Measurements from ENCODE around the gene KRTAP4-9.
"Not testable (repeated sequence)": the region's sequence is repeated elsewhere in the genome, so short reads cannot be mapped to it uniquely, and the experiment has no call there.

The KRTAP4-9 gene

GRCh38 chr17:41105347-41105746 is at the start of gene KRTAP4-9:
Gene KRTAP4-9, plus strand, starts transcription at chr17:41105389. Its CDS starts 0 bp downstream, at chr17:41105389.
- in situ Hi-C loops (cut with HindIII; ENCODE audit: low sequenced_read_pairs), result not testable (repeated sequence)

DNA sequence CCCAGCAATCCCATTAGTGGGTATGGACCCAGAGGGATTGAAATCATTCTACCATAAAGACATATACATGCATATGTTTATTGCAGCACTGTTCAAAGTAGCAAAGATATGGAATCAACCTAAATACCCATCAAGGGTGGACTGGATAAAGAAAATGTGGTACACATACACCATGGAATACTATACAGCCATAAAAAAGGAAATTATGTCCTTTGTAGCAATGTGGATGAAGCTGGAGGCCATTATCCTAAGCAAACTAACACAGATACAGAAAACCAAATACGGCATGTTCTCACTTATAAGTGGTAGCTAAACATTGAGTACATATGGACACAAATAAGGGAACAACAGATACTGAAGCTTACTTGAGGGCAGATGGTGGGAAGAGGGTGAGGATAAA is 47.6 kb upstream of the KRTAP4-9 start:
- in situ Hi-C loops (cut with HindIII; ENCODE audit: low sequenced_read_pairs), result no loop called here

DNA sequence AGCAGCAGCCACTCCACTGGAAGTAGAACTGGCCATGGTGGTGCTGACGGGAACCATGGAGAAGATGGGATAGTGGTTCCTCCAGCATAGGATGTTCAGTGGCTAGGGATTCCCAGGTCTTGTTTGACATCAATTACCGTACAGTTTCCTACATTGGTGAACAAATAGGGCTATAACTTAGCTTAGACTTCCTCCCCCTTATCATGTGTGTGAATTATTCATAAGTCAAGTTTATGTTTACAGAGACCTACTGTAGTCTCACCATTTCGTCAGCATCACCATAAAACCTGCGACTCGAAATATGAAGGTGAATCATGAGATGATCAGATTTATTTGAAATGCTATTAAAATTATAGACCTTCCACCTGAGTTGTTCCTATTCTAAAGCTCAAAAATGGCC is 46.4 kb upstream of the KRTAP4-9 start:
- in situ Hi-C loops (cut with HindIII; ENCODE audit: low sequenced_read_pairs), result no loop called here

GRCh38 chr17:41059276-41060051 is 45.7 kb upstream of the KRTAP4-9 start:
- in situ Hi-C loops (cut with HindIII; ENCODE audit: low sequenced_read_pairs), result not testable (repeated sequence)

GRCh38 chr17:41060052-41060604 is 45.1 kb upstream of the KRTAP4-9 start, which contains the start of gene KRTAP2-3:
Gene KRTAP2-3, minus strand, starts transcription at chr17:41060114. Its CDS starts 64 bp downstream, at chr17:41060050.
- in situ Hi-C loops (cut with HindIII; ENCODE audit: low sequenced_read_pairs), result no loop called here

DNA sequence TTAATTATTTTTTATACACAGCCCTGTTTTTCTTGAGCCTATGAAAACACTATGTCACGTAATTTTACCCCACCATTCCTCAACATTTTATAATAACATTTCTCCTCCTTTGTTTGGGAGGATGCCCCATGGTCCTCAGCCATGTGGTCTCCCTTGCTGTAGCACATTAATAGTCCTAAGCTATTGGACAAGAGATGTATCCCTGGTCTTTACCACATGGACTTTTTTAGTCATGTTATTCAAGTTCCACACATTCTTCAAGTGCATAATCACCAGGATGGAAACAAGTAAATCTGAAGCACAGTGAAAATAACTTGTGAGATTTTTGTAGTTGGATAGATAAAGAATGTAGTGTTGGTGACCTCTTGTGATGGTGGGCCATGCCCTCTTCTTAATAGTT is 43.2 kb upstream of the KRTAP4-9 start:
- in situ Hi-C loops (cut with HindIII; ENCODE audit: low sequenced_read_pairs), result no loop called here

GRCh38 chr17:41063449-41063848 is 41.7 kb upstream of the KRTAP4-9 start:
- in situ Hi-C loops (cut with HindIII; ENCODE audit: low sequenced_read_pairs), result no loop called here

DNA sequence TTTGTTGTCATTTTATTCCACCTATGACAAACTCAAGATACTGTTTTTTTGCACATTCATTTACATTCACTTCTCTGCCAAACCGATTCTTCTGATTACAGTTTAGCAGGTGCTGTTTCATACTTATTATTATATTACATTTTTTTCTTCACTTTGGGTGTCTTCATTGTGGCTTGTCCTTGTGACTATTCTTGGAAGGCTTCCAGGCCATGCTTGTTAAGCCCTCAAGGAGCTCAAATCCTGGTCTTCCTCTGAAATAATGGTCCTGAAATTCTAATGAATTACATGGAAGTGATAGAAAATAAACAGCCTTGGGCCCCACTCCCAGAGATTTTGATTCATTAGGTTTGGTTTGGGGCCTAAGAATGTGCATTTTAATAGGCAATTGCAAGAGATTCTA is 40.9 kb upstream of the KRTAP4-9 start:
- in situ Hi-C loops (cut with HindIII; ENCODE audit: low sequenced_read_pairs), result no loop called here

GRCh38 chr17:41065016-41065689 is 40.0 kb upstream of the KRTAP4-9 start:
- in situ Hi-C loops (cut with HindIII; ENCODE audit: low sequenced_read_pairs), result not testable (repeated sequence)

DNA sequence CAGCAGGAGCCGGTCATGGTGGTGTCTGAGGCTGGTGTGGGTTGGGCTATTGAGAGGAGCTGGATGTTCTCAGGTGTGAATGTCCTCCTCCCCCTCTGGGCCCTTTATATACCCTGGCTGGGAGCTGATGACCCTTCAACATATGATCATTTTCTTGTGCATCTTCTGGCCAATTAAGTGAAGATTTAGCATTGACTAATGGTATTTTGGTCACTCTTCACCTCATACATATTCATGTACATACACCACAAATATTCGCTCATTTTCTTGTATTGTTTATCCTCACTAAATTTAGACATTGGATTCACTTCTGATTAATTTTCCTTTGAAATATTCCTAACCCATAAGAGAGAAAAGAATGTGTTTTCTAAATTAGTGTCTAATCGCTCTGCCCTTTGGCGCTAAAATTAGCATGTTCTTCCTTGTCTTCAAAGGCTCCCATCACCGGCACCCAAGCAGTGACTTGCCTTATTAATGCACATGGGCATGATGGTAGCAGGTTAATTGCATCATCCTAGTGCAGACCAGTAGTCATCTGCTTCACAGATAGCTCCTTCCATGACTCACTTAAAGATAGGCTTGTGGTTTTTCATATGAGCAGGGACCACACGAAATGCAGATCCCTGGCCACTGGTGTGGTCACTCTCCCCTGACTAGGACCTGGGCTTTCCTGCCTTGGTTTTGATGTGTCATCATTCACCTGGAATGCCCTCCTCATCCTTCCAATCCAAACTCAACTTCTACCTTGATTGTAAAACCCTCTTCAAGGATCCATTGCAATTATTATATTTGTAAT is 39.2 kb upstream of the KRTAP4-9 start, which contains the start of gene KRTAP2-4:
Gene KRTAP2-4 (minus strand): TSS at position 51 of the 796 bp plus-strand sequence. CDS start 34 bp downstream, at position 17.
- in situ Hi-C loops (cut with HindIII; ENCODE audit: low sequenced_read_pairs), result no loop called here

- in situ Hi-C loops (cut with HindIII; ENCODE audit: low sequenced_read_pairs), result no loop called here
These were observed 37.9 kb upstream of the KRTAP4-9 start for GRCh38 chr17:41067281-41067680.

DNA sequence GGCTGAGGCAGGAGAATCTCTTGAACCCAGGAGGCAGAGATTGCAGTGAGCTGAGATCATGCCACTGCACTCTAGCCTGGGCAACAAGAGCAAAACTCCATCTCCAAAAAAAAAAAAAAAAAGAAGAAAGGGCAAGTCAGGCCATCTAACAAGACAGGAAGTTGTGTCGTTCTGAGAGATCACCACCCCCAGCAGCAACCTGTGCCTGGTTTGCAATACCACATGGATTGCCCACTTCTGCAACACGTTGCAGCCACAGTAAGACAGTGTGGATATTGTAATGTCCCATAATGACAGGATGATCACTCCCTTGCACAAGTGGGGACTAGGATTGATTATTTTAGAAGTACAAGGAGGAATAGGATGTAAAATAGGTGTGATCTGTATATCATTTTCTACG is 36.2 kb upstream of the KRTAP4-9 start:
- in situ Hi-C loops (cut with HindIII; ENCODE audit: low sequenced_read_pairs), result no loop called here

DNA sequence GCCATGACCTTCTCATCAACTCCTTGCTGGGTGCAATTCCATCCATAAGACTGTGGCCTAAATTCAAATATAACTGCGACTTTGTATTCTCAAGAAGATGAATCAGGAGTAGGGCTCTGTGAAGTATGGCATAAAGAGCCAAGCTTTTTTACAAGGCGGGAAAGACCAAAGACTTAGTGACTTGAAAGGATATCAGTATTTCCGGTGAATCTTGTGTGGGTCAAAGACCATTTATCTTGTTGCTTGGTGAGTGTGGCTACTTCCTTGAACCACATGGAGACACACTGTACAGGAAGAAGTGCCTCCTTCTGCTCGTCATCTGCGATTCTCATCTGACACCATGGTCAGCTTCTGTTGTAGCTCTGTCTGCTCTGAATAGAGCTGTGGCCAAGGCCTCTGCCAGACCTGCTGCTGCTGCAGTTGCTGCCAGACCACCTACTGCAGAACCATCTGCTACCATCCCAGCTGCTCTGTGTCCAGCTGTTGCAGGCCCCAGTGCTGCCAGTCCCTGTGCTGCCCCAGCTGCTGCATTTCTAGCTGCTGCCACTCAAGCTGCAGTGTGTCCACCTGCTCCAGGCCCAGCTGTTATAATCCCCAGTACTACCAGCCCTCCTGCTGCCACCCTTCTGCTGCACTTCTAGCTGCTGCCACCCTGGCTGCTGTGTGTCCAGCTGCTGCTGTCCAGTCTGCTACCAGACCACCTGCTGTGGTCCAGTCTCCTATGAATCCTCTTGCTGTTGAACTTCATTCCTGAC is 33.4 kb upstream of the KRTAP4-9 start:
- in situ Hi-C loops (cut with HindIII; ENCODE audit: low sequenced_read_pairs), result no loop called here

- in situ Hi-C loops (cut with HindIII; ENCODE audit: low sequenced_read_pairs), result no loop called here
These were observed 31.5 kb upstream of the KRTAP4-9 start for GRCh38 chr17:41073676-41074075.

DNA sequence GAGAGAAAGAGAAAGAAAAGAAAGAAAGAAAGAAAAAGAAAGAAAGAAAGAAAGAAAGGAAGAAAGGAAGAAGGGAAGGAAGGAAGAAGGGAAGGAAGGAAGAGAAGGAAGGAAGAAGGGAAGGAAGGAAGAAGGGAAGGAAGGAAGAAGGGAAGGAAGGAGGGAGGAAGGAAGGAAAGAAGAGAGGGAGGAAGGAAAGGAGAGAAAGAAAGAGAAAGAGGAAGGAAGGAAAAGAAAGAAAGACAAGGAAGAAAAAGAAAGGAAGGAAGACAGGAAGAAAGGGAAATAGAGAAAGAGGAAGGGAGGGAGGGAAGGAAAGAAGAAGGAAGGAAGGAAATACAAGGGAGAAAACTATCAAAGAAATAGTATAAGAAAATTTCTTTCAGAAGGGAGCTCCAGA is 28.4 kb upstream of the KRTAP4-9 start:
- in situ Hi-C loops (cut with HindIII; ENCODE audit: low sequenced_read_pairs), result no loop called here

- in situ Hi-C loops (cut with HindIII; ENCODE audit: low sequenced_read_pairs), result no loop called here
These were observed 22.6 kb upstream of the KRTAP4-9 start for GRCh38 chr17:41082626-41083025.

GRCh38 chr17:41083427-41083826 is 21.8 kb upstream of the KRTAP4-9 start:
- in situ Hi-C loops (cut with HindIII; ENCODE audit: low sequenced_read_pairs), result not testable (repeated sequence)

DNA sequence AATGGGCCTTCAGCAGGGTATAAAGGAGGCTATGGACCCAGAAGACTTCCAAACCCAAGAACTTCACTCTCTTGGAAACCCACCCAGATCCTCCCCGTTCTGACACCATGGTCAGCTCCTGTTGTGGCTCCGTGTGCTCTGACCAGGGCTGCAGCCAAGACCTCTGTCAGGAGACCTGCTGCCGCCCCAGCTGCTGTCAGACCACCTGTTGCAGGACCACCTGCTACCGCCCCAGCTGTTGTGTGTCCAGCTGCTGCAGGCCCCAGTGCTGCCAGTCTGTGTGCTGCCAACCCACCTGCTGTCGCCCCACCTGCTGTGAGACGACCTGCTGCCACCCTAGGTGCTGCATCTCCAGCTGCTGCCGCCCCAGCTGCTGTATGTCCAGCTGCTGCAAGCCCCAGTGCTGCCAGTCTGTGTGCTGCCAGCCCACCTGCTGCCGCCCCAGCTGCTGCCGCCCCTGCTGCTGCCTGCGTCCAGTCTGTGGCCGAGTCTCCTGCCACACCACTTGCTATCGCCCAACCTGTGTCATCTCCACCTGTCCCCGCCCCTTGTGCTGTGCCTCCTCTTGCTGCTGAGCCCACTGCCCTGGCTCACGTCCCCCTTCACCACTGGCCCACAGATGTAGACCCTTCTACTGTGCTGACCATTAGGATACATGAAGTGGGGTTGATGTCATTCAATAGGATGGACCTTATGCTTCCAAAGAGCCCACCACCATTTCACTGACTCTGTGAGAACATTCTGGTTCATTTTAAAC is 20.9 kb upstream of the KRTAP4-9 start, which contains the start of gene KRTAP4-7:
Gene KRTAP4-7 (plus strand): TSS at position 51 of the 757 bp plus-strand sequence. CDS start 57 bp downstream, at position 108.
- in situ Hi-C loops (cut with HindIII; ENCODE audit: low sequenced_read_pairs), result not testable (repeated sequence)

GRCh38 chr17:41088760-41089352 is 16.3 kb upstream of the KRTAP4-9 start:
- in situ Hi-C loops (cut with HindIII; ENCODE audit: low sequenced_read_pairs), result not testable (repeated sequence)
